Upper lobe of right lung (tissue), 1 donor: ENCODE results near the gene ZNF808. TPM values are rescaled to one million over a fixed set of nuclear protein-coding genes. Genes with fewer than 3 reads are reported as not detected.
"Not testable (repeated sequence)": the region's sequence is repeated elsewhere in the genome, so short reads cannot be mapped to it uniquely, and the experiment has no call there.

Source experiments
- ATAC-seq: fragments of 200-7000 bp; cut with Tn5 transposase; one replicate; pipeline ENCODE4 v1.9.1; 2020; ENCODE audit warnings: mild to moderate bottlenecking, moderate library complexity
- DNase-seq: peaks from one replicate; pipeline ENCODE4 v3.0.0-alpha.2; 2020
- H3K27ac ChIP-seq: fragments of 200-600 bp; one replicate; pipeline ENCODE4 v1.8.0; 2022
- H3K27me3 ChIP-seq: fragments of 200-600 bp; one replicate; pipeline ENCODE4 v1.8.0; 2022; ENCODE audit warnings: mild to moderate bottlenecking
- H3K36me3 ChIP-seq: fragments of 200-600 bp; one replicate; pipeline ENCODE4 v1.8.0; 2022
- H3K4me1 ChIP-seq: fragments of 200-600 bp; one replicate; pipeline ENCODE4 v1.8.0; 2022
- H3K4me3 ChIP-seq: fragments of 200-600 bp; one replicate; pipeline ENCODE4 v1.8.0; 2022; ENCODE audit warnings: mild to moderate bottlenecking
- H3K9me3 ChIP-seq: fragments of 200-600 bp; one replicate; pipeline ENCODE4 v1.8.0; 2022
- intact Hi-C: fragments of 100-400 bp; cut with DNase I; formaldehyde crosslinking; loops from one replicate; pipeline ENCODE4 v1.11.0; 2022
- total RNA-seq: library from RNA; stranded (reverse); fragmentation: NEBNext Ultra II Directional; extraction: Animal tissue kit (Norgen Biotek cat#: 25700); gene quantifications from one replicate; pipeline ENCODE4 v1.2.1, GENCODE V29; 2021
- TF ChIP-seq, protein P1 (sequence below): fragments of 200-600 bp; IDR thresholded peaks from one replicate; pipeline ENCODE4 v1.8.0; 2022; ENCODE audit warnings: antibody characterized with exemption
- donor health status: DM: no; HTN: yes; CAD: no; lungs with severe emphysema.

ZNF808 gene
- total RNA-seq, 1 donor from 2014 or later, result 33.3 TPM

- DNase-seq (no peak), ATAC-seq (no peak)
- H3K36me3 ChIP-seq, result peaks cover 27% of the 10 kb centered on the region
- H3K4me1 ChIP-seq, result no peaks in the 10 kb centered on the region
- H3K27me3 ChIP-seq, result no peaks in the 10 kb centered on the region
- no peak overlapping the region for H3K4me3 ChIP-seq
- TF ChIP-seq, protein P1, sequence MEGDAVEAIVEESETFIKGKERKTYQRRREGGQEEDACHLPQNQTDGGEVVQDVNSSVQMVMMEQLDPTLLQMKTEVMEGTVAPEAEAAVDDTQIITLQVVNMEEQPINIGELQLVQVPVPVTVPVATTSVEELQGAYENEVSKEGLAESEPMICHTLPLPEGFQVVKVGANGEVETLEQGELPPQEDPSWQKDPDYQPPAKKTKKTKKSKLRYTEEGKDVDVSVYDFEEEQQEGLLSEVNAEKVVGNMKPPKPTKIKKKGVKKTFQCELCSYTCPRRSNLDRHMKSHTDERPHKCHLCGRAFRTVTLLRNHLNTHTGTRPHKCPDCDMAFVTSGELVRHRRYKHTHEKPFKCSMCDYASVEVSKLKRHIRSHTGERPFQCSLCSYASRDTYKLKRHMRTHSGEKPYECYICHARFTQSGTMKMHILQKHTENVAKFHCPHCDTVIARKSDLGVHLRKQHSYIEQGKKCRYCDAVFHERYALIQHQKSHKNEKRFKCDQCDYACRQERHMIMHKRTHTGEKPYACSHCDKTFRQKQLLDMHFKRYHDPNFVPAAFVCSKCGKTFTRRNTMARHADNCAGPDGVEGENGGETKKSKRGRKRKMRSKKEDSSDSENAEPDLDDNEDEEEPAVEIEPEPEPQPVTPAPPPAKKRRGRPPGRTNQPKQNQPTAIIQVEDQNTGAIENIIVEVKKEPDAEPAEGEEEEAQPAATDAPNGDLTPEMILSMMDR, result no peak
- H3K9me3 ChIP-seq, result peaks cover 7% of the 10 kb centered on the region
- no peak overlapping the region for H3K27ac ChIP-seq
- intact Hi-C loops, result no loop called here
Observed at GRCh38 chr19:52541608-52542007, 14.1 kb downstream of the ZNF808 start.

- intact Hi-C loops, H3K27ac ChIP-seq, H3K9me3 ChIP-seq, H3K27me3 ChIP-seq, ATAC-seq, DNase-seq, H3K4me3 ChIP-seq, H3K4me1 ChIP-seq: not testable (repeated sequence)
- peaks cover 27% of the 10 kb centered on the region for H3K36me3 ChIP-seq
Observed at GRCh38 chr19:52542541-52542940, 15.1 kb downstream of the ZNF808 start.

DNA sequence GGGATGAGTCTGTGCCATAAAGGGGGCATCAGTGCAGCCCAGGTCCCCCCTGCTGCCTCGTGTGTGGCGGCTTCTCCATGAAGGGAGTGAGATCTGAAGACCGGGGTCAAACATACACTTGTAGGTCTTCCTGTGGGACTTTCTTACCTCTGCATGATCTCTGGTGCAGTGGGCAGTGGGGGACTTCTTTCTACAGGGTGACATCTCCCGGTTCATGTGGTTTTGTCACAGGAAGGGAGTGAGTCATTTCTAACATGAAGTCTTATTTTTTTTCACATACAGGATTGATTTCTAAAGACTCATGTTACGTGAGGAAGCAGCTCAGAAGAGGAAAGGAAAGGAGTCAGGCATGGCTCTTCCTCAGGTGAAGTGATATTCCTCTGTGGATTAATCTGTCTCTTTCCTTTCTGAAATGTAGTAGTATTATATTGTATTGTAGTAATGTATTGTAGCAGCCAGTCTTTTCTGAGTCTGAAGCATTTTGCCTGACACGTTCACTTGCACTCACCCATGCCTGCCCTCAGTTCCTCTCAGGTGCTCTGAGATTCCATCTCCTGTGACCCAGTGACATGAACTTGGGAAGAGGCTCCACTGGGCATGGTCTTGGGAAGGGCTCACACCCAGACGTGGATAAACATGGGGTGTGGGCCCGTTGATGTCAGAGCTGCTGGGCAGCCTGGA is 15.7 kb downstream of the ZNF808 start:
- peaks cover 28% of the 10 kb centered on the region for H3K36me3 ChIP-seq
- peaks cover 7% of the 10 kb centered on the region for H3K9me3 ChIP-seq
- DNase-seq, result no peak
- TF ChIP-seq, protein P1, result no peak
- no peak overlapping the region for H3K27ac ChIP-seq
- no peaks in the 10 kb centered on the region for H3K27me3 ChIP-seq
- intact Hi-C loops, result no loop called here
- ATAC-seq, result no peak
- no peaks in the 10 kb centered on the region for H3K4me1 ChIP-seq
- no peak overlapping the region for H3K4me3 ChIP-seq

DNA sequence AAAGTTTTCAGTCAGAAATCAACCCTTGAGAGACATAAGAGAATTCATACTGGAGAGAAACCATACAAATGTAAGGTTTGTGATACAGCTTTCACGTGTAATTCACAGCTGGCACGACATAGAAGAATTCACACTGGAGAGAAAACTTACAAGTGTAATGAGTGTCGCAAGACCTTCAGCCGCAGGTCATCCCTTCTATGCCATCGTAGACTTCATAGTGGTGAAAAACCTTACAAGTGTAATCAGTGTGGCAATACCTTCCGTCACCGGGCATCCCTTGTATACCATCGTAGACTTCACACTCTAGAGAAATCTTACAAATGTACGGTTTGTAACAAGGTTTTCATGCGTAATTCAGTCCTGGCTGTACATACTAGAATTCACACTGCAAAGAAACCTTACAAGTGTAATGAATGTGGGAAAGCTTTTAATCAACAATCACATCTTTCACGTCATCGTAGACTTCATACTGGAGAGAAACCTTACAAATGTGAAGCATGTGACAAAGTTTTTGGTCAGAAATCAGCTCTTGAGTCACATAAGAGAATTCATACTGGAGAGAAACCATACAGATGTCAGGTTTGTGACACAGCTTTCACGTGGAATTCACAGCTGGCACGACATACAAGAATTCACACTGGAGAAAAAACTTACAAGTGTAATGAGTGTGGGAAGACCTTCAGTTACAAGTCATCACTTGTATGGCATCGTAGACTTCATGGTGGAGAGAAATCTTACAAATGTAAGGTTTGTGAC is 26.9 kb downstream of the ZNF808 start:
- H3K9me3 ChIP-seq, result peaks cover 69% of the 10 kb centered on the region
- ATAC-seq (no peak), DNase-seq (no peak)
- H3K4me1 ChIP-seq, result no peaks in the 10 kb centered on the region
- H3K36me3 ChIP-seq, result peaks cover 31% of the 10 kb centered on the region
- no peak overlapping the region for H3K27ac ChIP-seq
- TF ChIP-seq, protein P1, result no peak
- H3K4me3 ChIP-seq, result no peak overlapping the region
- intact Hi-C loops, result no loop called here
- no peaks in the 10 kb centered on the region for H3K27me3 ChIP-seq

DNA sequence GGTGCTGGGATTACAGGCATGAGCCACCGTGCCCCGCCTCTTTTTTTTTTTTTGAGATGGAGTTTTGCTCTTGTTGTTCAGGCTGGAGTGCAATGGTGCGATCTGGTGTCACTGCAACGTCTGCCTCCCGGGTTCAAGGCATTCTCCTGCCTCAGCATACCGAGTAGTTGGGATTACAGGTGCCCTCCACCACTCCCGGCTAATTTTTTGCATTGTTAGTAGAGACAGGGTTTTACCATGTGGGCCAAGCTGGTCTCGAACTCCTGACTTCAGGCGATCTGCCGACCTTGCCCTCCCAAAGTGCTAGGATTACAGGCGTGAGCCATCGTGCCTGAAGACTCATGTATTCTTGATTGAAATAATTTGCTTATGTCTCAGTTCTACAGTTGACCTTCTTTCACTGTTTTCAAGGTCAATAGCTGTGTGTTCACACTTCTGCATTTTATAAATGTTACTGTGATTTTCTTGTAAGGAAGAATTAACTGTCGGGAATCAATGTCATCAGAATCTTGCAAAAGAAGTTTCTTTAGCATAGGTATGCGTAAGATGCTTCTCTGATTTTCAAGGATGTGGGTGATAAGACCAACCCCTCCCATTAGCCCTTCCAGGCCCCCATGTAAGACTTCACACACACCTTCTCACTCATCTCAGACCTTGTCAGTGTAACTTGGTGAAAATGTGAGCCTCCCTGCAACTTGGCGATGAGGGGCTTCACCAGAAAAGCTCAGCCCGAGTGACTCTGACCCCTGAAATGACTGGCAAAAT is 29.9 kb downstream of the ZNF808 start:
- TF ChIP-seq, protein P1, result no peak
- intact Hi-C loops, result no loop called here
- peaks cover 23% of the 10 kb centered on the region for H3K36me3 ChIP-seq
- no peak for DNase-seq
- no peaks in the 10 kb centered on the region for H3K4me1 ChIP-seq
- H3K27me3 ChIP-seq, result no peaks in the 10 kb centered on the region
- no peak overlapping the region for H3K4me3 ChIP-seq
- peaks cover 82% of the 10 kb centered on the region for H3K9me3 ChIP-seq
- no peak for ATAC-seq
- H3K27ac ChIP-seq, result no peak overlapping the region

DNA sequence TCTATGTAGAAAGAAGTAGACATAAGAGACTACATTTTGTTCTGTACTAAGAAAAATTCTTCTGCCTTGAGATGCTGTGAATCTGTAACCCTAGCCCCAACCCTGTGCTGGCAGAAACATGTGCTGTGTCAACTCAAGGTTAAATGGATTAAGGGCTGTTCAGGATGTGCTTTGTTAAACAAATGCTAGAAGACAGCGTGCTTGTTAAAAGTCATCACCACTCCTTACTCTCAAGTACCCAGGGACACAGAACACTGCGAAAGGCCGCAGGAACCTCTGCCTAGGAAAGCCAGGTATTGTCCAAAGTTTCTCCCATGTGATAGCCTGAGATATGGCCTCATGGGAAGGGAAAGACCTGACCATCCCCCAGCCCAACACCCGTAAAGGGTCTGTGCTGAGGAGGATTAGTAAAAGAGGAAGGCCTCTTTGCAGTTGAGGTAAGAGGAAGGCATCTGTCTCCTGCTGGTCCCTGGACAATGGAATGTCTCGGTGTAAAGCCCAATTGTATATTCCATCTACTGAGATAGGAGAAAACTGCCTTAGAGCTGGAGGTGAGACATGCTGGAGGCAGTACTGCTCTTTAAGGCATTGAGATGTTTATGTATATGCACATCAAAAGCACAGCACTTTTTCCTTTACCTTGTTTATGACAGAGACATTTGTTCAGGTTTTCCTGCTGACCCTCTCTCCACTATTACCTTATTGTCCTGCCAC is 31.4 kb downstream of the ZNF808 start:
- H3K4me1 ChIP-seq, H3K4me3 ChIP-seq, intact Hi-C loops, H3K36me3 ChIP-seq, DNase-seq, H3K27ac ChIP-seq, H3K27me3 ChIP-seq, ATAC-seq: not testable (repeated sequence)
- peaks cover 81% of the 10 kb centered on the region for H3K9me3 ChIP-seq

DNA sequence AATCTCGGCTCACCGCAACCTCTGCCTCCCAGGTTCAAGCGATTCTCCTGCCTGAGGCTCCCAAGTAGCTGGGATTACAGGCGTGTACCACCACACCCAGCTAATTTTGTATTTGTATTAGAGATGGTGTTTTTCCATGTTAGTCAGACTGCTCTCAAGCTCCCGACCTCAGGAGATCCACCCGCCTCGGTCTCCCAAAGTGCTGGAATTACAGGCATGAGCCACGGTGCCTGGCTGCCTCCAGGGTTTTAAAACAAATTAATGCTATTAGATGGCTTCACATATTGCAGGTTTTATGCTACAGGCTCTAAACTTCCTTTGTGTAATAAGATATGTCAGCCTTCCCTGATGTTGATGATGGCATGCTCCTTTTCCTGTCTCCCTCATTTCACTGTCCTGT is 34.1 kb downstream of the ZNF808 start:
- intact Hi-C loops, ATAC-seq, H3K4me3 ChIP-seq, H3K36me3 ChIP-seq, H3K27ac ChIP-seq, DNase-seq, H3K27me3 ChIP-seq, H3K4me1 ChIP-seq: not testable (repeated sequence)
- peaks cover 60% of the 10 kb centered on the region for H3K9me3 ChIP-seq
